K562 (cell line): ENCODE results near the gene MED16. TPM values are rescaled to one million over a fixed set of nuclear protein-coding genes. Genes with fewer than 3 reads are reported as not detected.
A peak's percentile ranks its signal among the peaks of the same experiment; 100 is the strongest.

Experiments used
- CCAR2 ChIP-seq: fragments of 200-400 bp; formaldehyde crosslinking; IDR thresholded peaks from 2 replicates; pipeline ENCODE4 v1.6.1; 2017; ENCODE audit warnings: mild to moderate bottlenecking, low read depth, low read length
- CREM ChIP-seq: IDR thresholded peaks from 2 replicates; pipeline ENCODE4 v1.6.1; 2014; ENCODE audit warnings: antibody characterized with exemption, low read depth
- DIDO1 ChIP-seq: fragments of 450-650 bp; IDR thresholded peaks from 2 replicates; pipeline ENCODE4 v1.6.1; 2016; ENCODE audit warnings: low read depth, missing biosample characterization, missing genetic modification characterization
- E2F3 ChIP-seq: fragments of 250-450 bp; sonication (Bioruptor Pico); IDR thresholded peaks from 2 replicates; pipeline ENCODE4 v1.4.0; 2020; ENCODE audit warnings: mild to moderate bottlenecking
- ETV1 ChIP-seq: fragments of 450-650 bp; conservative IDR thresholded peaks from 2 replicates; pipeline ENCODE4 v1.6.1; 2016; ENCODE audit warnings: missing genetic modification characterization, control low read depth, low read depth, missing compliant biosample characterization
- HCFC1 ChIP-seq: IDR thresholded peaks from 2 replicates; pipeline ENCODE4 v1.6.1; 2012; ENCODE audit warnings: low read depth, low read length, improper control_type of control experiment
- HMG20B ChIP-seq: fragments of 250-450 bp; sonication (Bioruptor Pico); IDR thresholded peaks from 2 replicates; pipeline ENCODE4 v1.5.0; 2021; ENCODE audit warnings: mild to moderate bottlenecking
- IRF2 ChIP-seq: sonication (generic); formaldehyde crosslinking; IDR thresholded peaks from 2 replicates; pipeline ENCODE4 v1.8.1; 2022; ENCODE audit warnings: mild to moderate bottlenecking, missing genetic modification reagents
- JUN ChIP-seq, 2 experiments: sonication (generic) in 1 of 2; formaldehyde crosslinking in 1 of 2; IDR thresholded peaks; 2 replicates each; pipeline versions ENCODE4 v1.6.1 to v1.8.0; 2012 to 2022; ENCODE audit warnings: borderline replicate concordance in 2 of 2, mild to moderate bottlenecking in 2 of 2, improper control_type of control experiment in 1 of 2, low read depth in 1 of 2, low read length in 1 of 2, missing genetic modification reagents in 1 of 2
- LCOR ChIP-seq: sonication (generic); formaldehyde crosslinking; IDR thresholded peaks from 2 replicates; pipeline ENCODE4 v1.8.0; 2022; ENCODE audit warnings: mild to moderate bottlenecking, missing genetic modification reagents
- NUFIP1 ChIP-seq: fragments of 450-650 bp; IDR thresholded peaks from 2 replicates; pipeline ENCODE4 v1.6.1; 2018; ENCODE audit not compliant: partially characterized antibody
- PRDM10 ChIP-seq: fragments of 450-650 bp; IDR thresholded peaks from 2 replicates; pipeline ENCODE4 v1.6.1; 2018; ENCODE audit not compliant: partially characterized antibody
- PRMT5 ChIP-seq: sonication (generic); formaldehyde crosslinking; IDR thresholded peaks from 2 replicates; pipeline ENCODE4 v1.5.0; 2020; ENCODE audit warnings: missing genetic modification reagents
- RAD51 ChIP-seq: fragments of 450-650 bp; IDR thresholded peaks from 2 replicates; pipeline ENCODE4 v1.7.1; 2016; ENCODE audit warnings: low read depth, mild to moderate bottlenecking, borderline replicate concordance
- RBM22 ChIP-seq: fragments of 200-400 bp; formaldehyde crosslinking; IDR thresholded peaks from 2 replicates; pipeline ENCODE4 v1.6.1; 2018; ENCODE audit warnings: low read length, low read depth; ENCODE audit not compliant: poor library complexity, severe bottlenecking
- TEAD2 ChIP-seq: fragments of 450-650 bp; IDR thresholded peaks from 2 replicates; pipeline ENCODE4 v1.6.1; 2016; ENCODE audit warnings: missing genetic modification characterization, control low read depth, missing compliant biosample characterization
- ZBTB2 ChIP-seq: fragments of 450-650 bp; IDR thresholded peaks from 2 replicates; pipeline ENCODE4 v1.6.1; 2016; ENCODE audit warnings: antibody characterized with exemption
- ZBTB33 ChIP-seq: sonication (generic); formaldehyde crosslinking; IDR thresholded peaks from 2 replicates; pipeline ENCODE4 v1.8.1; 2023; ENCODE audit warnings: mild to moderate bottlenecking, missing genetic modification reagents
- ZBTB7A ChIP-seq: IDR thresholded peaks from 2 replicates; pipeline ENCODE4 v1.6.1; 2011; ENCODE audit warnings: low read depth, mild to moderate bottlenecking, low read length, moderate library complexity, borderline replicate concordance; ENCODE audit not compliant: control insufficient read depth
- ZC3H11A ChIP-seq: IDR thresholded peaks from 2 replicates; pipeline ENCODE4 v1.6.1; 2012; ENCODE audit warnings: low read depth, low read length, improper control_type of control experiment
- ZFPM2 ChIP-seq: fragments of 250-450 bp; sonication (Bioruptor Pico); IDR thresholded peaks from 2 replicates; pipeline ENCODE4 v1.5.1; 2022; ENCODE audit warnings: mild to moderate bottlenecking
- ZNF140 ChIP-seq: fragments of 250-450 bp; sonication (Bioruptor Pico); IDR thresholded peaks from 2 replicates; pipeline ENCODE4 v1.8.0; 2021; ENCODE audit warnings: moderate library complexity, mild to moderate bottlenecking, inconsistent platforms
- ZNF212 ChIP-seq: fragments of 450-650 bp; formaldehyde crosslinking; IDR thresholded peaks from 2 replicates; pipeline ENCODE4 v1.4.0; 2020; ENCODE audit warnings: mild to moderate bottlenecking
- ZNF253 ChIP-seq: fragments of 250-450 bp; sonication (Bioruptor Pico); conservative IDR thresholded peaks from 2 replicates; pipeline ENCODE4 v1.6.1; 2021; ENCODE audit warnings: mild to moderate bottlenecking
- polyA plus RNA-seq, 8 experiments: library from polyadenylated mRNA; depleted of rRNA in 4 of 8; stranded (reverse) in 5 of 8; unstranded in 3 of 8; fragments of >200 nt; fragmentation: Nextera tagmentation in 2 of 8; fragmentation: Illumina TruSeq in 1 of 8; extraction: Ambion mirVana in 2 of 8; extraction: Trizol in 1 of 8; gene quantifications; 2 replicates each; pipeline versions ENCODE4 v1.2.1 to v1.2.3, GENCODE V29; 2011 to 2014; ENCODE audit warnings: inconsistent platforms in 1 of 8, missing spikeins in 1 of 8
- total RNA-seq, 7 experiments: library from RNA; depleted of rRNA in 6 of 7; stranded (reverse); fragments of >200 nt in 6 of 7; fragmentation: Illumina TruSeq in 2 of 7; extraction: Trizol in 2 of 7; gene quantifications; 2 replicates each; pipeline versions ENCODE4 v1.2.1 to v1.2.3, GENCODE V29; 2011 to 2021; ENCODE audit warnings: low replicate concordance in 1 of 7

The MED16 gene
- total and polyA plus RNA-seq, 9 of the 15 experiments (the other 6 are each of a cell fraction or from before 2014, with no cell fraction given): 0.89 to 59.9 (median 8.6) TPM

GRCh38 chr19:903266-903797, 10.3 kb upstream of the MED16 start (continued):
- TF ChIP-seq IRF2 (no peak), CCAR2 (no peak), HMG20B (CRISPR knock-in tag) (no peak), ZC3H11A (no peak), ZNF253 (CRISPR knock-in tag) (no peak), RBM22 (no peak), ZNF140 (CRISPR knock-in tag) (no peak), PRDM10 (peak; percentile 72), TEAD2 (tag) (no peak), PRMT5 (CRISPR knock-in tag) (no peak), ETV1 (tag) (no peak), CREM (no peak), ZBTB7A (peak; percentile 57; the same call in 1 of the 2 replicates), ZBTB2 (no peak), LCOR (CRISPR knock-in tag) (no peak), JUN (IDR thresholded peaks at IDR 0.05; ENCODE audit: borderline replicate concordance, low read depth, low read length) (no peak), JUN (CRISPR knock-in tag; IDR thresholded peaks at IDR 0.05; ENCODE audit: borderline replicate concordance) (peak; percentile 53; the same call in 1 of the 2 replicates), ZNF212 (no peak), ZFPM2 (CRISPR knock-in tag) (no peak), HCFC1 (no peak), NUFIP1 (no peak), DIDO1 (no peak), RAD51 (no peak), ZBTB33 (CRISPR knock-in tag) (peak; percentile 75), E2F3 (no peak)
